Anterior cingulate cortex (tissue), 58 donors: ENCODE data around the gene NXPE1.
"Not testable (repeated sequence)": the region's sequence is repeated elsewhere in the genome, so short reads cannot be mapped to it uniquely, and the experiment has no call there.

Experiments used
- DNase-seq, 58 donors: peaks; one replicate each; lab custom pipeline; 2025; lab: John Stamatoyannopoulos, UW

NXPE1 gene

GRCh38 chr11:114559425-114560310 is at the start of gene NXPE1:
Gene NXPE1 (minus strand): TSS chr11:114559881. CDS start chr11:114551201, 8,680 bp downstream.
- DNase-seq = no peak

GRCh38 chr11:114609429-114609828 is 49.7 kb upstream of the NXPE1 start:
- no peak for DNase-seq

- not testable (repeated sequence) for DNase-seq
These were observed 48.9 kb upstream of the NXPE1 start for GRCh38 chr11:114608605-114609004.

GRCh38 chr11:114607753-114608459 is 48.2 kb upstream of the NXPE1 start:
- DNase-seq = no peak

GRCh38 chr11:114606802-114607075 is 47.1 kb upstream of the NXPE1 start:
- not testable (repeated sequence) for DNase-seq

GRCh38 chr11:114606003-114606801 is 46.5 kb upstream of the NXPE1 start:
- no peak for DNase-seq

- DNase-seq = no peak
These were observed 45.7 kb upstream of the NXPE1 start for GRCh38 chr11:114605370-114605769.

GRCh38 chr11:114604886-114605285 is 45.2 kb upstream of the NXPE1 start:
- DNase-seq = no peak

- DNase-seq = no peak
These were observed 44.6 kb upstream of the NXPE1 start for GRCh38 chr11:114604179-114604813.

- DNase-seq = not testable (repeated sequence)
These were observed 43.5 kb upstream of the NXPE1 start for GRCh38 chr11:114603151-114603550.

- DNase-seq = no peak
These were observed 38.8 kb upstream of the NXPE1 start for GRCh38 chr11:114598461-114598860.

GRCh38 chr11:114596175-114596919 is 36.7 kb upstream of the NXPE1 start:
- no peak for DNase-seq

GRCh38 chr11:114595571-114595970 is 35.9 kb upstream of the NXPE1 start, which contains the start of gene NXPE4:
Gene NXPE4 (minus strand): TSS chr11:114595786. CDS start chr11:114594759, 1,027 bp downstream.
- no peak for DNase-seq

- no peak for DNase-seq
These were observed 35.0 kb upstream of the NXPE1 start for GRCh38 chr11:114594703-114595102.

- no peak for DNase-seq
These were observed 27.8 kb upstream of the NXPE1 start for GRCh38 chr11:114587398-114587953.

- DNase-seq = no peak
These were observed 27.1 kb upstream of the NXPE1 start for GRCh38 chr11:114586797-114587196.

GRCh38 chr11:114571712-114572111 is 12.0 kb upstream of the NXPE1 start:
- DNase-seq = no peak

GRCh38 chr11:114569801-114570200 is 10.1 kb upstream of the NXPE1 start:
- DNase-seq = no peak

- no peak for DNase-seq
These were observed 6.6 kb upstream of the NXPE1 start for GRCh38 chr11:114566276-114566675.
